HL-60/S4 treated with retinoic acid at 250 ng/mL for 4 days and 3 days (cell line): ENCODE measurements around the gene PIGC.

Experiments
- in situ Hi-C: fragments of 300-500 bp; cut with MboI; formaldehyde crosslinking; loops from 2 replicates; pipeline ENCODE4 v1.7.0; 2022; ENCODE audit warnings: low sequenced_read_pairs

PIGC gene

DNA sequence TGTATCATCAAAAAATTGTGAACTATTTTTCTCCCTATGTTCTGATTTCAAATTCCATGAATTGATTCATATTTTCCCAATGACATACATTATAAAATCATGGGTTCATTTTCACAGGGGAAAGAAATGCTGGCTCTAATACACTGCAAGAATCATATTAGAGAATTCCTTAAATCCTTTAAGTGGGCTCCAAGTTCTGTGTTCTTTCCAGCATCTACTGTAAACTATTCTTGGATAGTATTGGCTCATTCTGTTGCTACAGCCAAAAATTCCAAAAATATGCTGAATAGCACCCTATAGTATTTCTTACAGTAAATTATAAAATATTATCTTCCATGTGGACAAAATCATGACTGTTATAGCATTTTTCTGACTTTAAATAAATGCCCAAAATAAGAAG, 42.4 kb downstream of the PIGC start:
- in situ Hi-C loops: no loop called here

DNA sequence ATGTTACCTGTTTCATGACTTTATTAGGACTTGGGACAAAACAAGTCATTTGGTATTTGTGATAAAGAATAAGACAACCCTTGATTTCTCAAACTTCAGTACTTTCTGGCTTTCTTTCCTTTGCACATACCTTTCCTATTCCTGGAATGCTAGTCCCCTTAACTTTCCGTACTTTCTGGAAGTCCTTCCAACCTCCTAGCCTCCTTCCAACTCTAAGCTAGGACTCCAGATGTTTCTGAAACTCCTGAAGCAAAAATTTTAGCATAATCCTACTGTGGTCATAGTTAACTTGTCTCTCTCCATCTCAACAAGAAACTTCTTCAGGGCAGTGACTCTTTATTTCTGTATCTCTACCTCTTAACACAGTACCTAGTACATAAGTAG, 43.2 kb downstream of the PIGC start:
- in situ Hi-C loops: no loop called here

DNA sequence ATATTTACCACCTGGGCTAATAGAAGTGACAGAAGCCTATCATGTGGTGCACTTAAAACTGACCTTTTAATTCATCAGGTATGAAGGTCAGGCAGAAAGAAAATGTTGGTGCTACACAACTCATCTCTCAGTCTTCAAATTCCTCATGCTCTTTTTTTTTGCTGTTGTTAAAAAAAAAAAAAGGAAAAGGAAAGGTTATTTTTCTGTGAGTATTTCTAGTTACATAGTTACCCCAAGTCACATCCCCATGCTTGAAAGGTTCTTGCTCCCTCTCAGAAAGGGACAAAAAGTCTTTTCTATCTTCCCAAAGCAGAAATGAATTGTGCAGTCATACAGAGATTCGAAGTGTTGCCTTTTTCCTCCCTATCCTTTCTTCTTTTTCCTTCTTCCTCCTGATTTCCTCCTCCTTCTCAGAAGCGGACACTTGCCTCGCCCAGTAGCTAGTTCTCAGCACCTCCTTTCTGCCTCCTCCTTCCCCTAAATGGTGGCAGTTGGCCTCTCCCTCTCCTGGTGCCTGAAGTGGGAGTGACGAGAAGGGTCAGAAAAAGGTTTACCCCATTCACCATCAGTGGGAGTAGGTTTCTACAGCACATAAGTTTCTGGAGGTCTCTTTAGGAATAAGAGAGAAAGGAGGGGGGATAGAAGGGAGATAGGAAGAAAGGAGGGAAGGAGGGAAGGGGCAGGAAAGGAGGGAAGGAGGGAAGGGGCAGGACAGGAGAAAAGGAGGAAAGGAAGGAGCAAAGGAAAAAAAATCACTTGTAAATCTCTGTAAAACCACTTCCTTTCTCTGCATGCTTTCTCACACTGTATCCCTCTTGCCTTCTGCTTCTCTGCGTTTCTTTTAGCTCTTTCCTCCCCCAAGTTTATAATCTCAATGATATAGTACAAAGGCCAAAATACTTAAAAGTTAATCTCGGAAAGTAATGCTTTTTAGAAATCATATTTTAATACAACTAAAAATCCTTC, 43.8 kb downstream of the PIGC start:
- in situ Hi-C loops: no loop called here

DNA sequence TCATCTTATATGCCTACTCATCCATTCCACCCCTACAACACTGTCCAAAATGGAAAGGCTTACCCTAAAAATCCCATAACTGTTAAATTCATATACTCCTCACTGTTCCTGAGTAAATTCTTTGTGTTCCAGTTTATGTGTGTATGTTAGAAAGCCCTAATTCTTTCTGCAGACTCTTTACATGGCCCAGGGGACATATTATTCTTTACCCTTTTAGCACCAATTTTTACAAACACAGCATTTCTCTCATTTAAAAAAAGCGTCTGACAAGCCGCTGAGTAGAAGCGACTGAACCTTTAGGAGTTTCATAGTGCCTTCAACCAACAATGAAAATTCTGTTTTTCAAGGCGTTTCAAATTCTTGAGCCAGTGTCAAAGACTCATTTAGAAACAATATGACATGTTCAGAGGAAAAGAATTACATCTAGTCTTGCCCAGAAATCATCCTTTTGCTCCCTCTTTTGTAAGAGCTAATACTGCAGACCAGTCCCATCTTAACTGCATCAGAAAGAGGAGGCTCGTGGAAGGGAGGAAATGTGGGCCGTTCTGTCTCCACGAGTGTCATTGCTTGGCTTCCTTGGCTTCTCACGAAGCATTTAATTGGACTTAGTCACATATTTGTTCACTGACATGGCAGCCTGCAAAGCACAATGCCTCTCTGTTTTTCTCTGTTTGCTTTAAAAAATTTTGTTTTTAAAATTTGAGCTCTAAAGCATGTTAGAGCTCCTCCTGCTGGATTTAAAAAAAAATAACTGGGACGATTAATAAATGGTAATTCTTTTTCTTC, 44.7 kb downstream of the PIGC start:
- in situ Hi-C loops: no loop called here

- in situ Hi-C loops: no loop called here
Measured at GRCh38 chr1:172398193-172398592, 45.7 kb downstream of the PIGC start.

- in situ Hi-C loops: no loop called here
Measured at GRCh38 chr1:172397633-172398032, 46.2 kb downstream of the PIGC start.

GRCh38 chr1:172397221-172397620, 46.6 kb downstream of the PIGC start:
- in situ Hi-C loops: no loop called here

DNA sequence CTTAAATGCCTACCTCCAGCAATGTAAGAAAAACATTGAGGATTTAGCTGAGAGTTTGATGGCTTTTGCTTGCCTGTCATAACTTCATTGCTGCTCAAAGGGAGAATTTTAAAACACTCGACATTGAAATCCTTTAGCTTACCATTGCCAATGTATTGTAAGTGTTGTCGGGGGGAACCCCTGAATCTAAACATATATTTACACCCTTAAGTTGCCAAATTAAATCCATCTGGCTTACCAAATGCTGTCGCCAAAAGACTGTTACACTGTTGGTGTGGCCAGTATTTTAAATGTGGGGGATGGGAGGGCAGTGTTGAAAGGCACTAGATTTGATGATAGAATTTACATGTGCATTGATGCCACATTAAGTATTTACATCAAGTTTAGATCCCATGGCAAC, 48.3 kb downstream of the PIGC start:
- in situ Hi-C loops: no loop called here

DNA sequence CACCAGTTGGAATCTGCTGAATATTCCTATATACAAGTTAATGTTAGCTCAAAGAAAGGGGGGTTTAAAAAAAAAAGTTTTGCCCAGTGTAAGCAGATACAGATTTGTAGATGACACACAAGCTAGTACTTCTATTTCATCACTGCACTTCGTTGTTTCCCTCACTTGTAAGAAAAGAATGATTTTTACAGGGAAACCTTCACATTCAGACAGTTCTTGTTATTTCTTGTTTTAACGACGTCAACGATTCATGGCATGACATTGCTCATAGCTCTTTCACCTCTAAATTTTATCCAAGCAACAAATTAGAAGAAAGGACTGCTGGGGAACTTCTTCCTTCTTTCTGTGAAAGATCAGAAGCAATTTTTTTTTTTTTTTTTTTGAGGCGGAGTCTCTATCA, 49.1 kb downstream of the PIGC start:
- in situ Hi-C loops: no loop called here

- in situ Hi-C loops: no loop called here
Measured at GRCh38 chr1:172394141-172394751, 49.6 kb downstream of the PIGC start.

DNA sequence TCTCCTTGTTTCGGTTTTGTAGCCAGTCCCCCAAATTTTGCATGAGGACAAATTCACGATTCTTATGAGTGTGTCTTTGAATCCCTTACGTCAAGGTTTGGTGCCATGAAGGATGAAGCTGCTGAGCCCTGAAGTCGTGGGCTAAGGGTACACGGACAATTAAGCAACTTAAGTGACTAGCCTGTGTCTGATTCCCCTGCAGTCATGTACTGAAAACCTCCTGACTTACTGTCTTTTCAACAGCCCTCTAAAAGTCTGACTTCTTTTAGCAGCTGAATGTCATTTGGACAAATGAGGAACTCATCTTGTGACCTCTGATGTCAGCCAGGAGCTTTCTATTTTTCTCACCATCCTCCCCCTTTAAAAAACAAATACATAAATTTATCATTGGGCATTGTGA, 50.5 kb downstream of the PIGC start:
- in situ Hi-C loops: no loop called here

DNA sequence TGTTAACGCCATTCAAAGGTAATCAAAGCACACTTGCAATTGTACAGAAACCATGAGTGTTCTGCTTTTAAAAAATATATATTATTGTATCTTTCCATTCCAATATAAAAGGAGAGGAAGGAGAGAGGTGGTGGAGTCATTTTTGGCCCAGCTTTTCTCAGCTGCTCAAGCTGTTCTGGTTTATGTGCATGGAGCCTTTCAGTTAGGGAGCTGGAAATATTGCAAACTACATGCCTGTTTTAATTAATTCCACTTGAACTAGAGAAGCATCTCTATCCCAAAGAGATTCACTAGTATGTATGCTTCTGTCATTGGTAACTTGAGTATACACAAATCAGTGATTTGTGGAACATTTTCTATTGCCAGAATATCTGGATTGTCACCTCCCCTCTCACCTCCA, 51.9 kb downstream of the PIGC start:
- in situ Hi-C loops: no loop called here
